Body of pancreas (tissue), 4 donors: Measurements from ENCODE around the gene GPR37.

Experiments
- POLR2A ChIP-seq, 3 donors: fragments of 450-650 bp; IDR thresholded peaks; one replicate each; pipeline ENCODE4 v1.6.1; 2016; ENCODE audit warnings: antibody characterized with exemption in 3 of 3, mild to moderate bottlenecking in 2 of 3
- TF ChIP-seq, protein P1 (sequence below), 7 experiments: fragments of 450-650 bp in 4 of 7; fragments of 200-600 bp in 3 of 7; sonication (generic) in 3 of 7; IDR thresholded peaks; one replicate each; pipeline ENCODE4 v1.5.1; 2016 to 2019; ENCODE audit warnings: antibody characterized with exemption in 7 of 7

DNA sequence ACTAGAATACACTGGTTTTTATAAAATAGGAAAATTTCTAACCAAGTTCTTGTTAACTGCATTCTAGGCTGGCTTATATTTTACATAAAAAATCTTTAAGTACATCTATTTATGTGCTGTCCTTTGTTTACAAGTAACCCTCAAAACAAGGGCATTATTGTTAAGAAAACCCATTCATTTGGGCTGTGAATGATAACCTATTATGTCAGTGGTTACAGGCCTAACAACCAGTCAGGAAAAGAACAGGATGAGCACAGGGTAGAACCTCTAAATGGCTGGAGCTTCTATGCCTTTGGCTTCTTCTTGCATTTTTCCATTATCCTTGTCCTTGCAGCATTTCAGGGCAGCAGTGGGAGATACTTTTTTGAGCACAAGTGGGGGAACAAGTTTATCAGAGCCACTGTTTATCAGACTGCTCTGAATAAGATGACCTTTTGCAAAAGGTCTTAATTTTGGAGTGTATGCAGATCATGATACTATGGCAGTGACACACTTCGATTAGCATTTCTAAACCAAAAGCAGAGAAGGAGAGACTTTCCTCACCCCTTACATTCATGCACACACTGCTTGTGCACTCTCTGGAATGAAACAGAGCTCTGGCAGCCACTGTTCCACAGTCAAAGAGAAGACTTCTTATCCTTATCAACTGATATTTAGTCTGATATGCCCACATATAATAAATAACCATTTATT lies 10.9 kb downstream of the GPR37 start:
- no peak for TF ChIP-seq POLR2A (IDR thresholded peaks at IDR 0.05)
- TF ChIP-seq, protein P1, sequence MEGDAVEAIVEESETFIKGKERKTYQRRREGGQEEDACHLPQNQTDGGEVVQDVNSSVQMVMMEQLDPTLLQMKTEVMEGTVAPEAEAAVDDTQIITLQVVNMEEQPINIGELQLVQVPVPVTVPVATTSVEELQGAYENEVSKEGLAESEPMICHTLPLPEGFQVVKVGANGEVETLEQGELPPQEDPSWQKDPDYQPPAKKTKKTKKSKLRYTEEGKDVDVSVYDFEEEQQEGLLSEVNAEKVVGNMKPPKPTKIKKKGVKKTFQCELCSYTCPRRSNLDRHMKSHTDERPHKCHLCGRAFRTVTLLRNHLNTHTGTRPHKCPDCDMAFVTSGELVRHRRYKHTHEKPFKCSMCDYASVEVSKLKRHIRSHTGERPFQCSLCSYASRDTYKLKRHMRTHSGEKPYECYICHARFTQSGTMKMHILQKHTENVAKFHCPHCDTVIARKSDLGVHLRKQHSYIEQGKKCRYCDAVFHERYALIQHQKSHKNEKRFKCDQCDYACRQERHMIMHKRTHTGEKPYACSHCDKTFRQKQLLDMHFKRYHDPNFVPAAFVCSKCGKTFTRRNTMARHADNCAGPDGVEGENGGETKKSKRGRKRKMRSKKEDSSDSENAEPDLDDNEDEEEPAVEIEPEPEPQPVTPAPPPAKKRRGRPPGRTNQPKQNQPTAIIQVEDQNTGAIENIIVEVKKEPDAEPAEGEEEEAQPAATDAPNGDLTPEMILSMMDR (IDR thresholded peaks at IDR 0.05), result no peak
